ENCODE measurements around the gene ARSB. TPM values are rescaled to one million over a fixed set of nuclear protein-coding genes. Genes with fewer than 3 reads are reported as not detected.

ARSB gene
- total and polyA plus RNA-seq, 9 of the 15 experiments (the other 6 are each of a cell fraction or from before 2014, with no cell fraction given): 0.52 to 4.6 (median 2.4) TPM

DNA sequence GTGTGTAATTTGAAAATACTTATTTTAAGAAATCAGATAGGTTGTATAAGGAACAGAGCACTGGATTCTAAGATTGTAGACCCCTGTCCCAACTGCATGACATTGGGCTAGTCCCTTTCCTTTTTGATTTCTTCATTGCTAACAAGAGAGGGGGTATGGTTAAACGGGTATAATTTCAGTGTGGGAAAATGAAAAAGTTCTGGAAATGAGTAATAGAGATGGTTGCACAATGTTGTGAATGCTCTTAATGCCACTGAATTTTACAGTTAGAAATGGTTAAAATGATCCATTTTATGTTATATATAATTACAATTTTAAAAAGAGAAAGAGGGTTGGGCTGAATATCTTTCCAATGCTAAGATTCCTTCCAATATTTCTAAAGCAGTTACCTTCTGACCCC, 233.2 kb downstream of the ARSB start:
- no peak overlapping the region for H3K9ac ChIP-seq (ENCODE audit: insufficient read depth in 1 of 2, low read depth in 2 of 2, low read length in 2 of 2)
- WGBS (ENCODE audit: insufficient coverage, low coverage, missing lambda C conversion rate): 0% methylated on average over 1 of the region's 1 CpG
- no peak for FAIRE-seq

More for the DNA sequence above, 233.2 kb downstream of the ARSB start:
- DNase-seq (ENCODE audit: extremely low read depth in 1 of 4, low spot score in 3 of 4) (no peak), ATAC-seq (no peak)
- Histone ChIP-seq H3K79me2 (ENCODE audit: control insufficient read depth, insufficient read depth, low read length) (no peaks in the 10 kb centered on the region), H3K4me2 (ENCODE audit: insufficient read depth, low read length) (no peak overlapping the region), H2AFZ (ENCODE audit: low read depth, low read length) (no peak overlapping the region), H3K36me3 (ENCODE audit: control insufficient read depth, insufficient read depth, low read length) (no peaks in the 10 kb centered on the region), H3K27me3 (ENCODE audit: control insufficient read depth in 2 of 2, insufficient read depth in 2 of 2, low read length in 2 of 2) (peaks cover 20 to 34% of the 10 kb centered on the region in 2 experiments), H3K9me3 (replicated peaks; ENCODE audit: control insufficient read depth, insufficient read depth, low read depth, low read length) (no peaks in the 10 kb centered on the region), H3K9me1 (ENCODE audit: control insufficient read depth, insufficient read depth, low read length) (no peaks in the 10 kb centered on the region), H4K20me1 (replicated peaks; ENCODE audit: control insufficient read depth, insufficient read depth, low read length) (no peaks in the 10 kb centered on the region), H3K4me3 (no peak overlapping the region), H3K4me1 (replicated peaks in 1 of 2; ENCODE audit: control insufficient read depth in 2 of 2, insufficient read depth in 2 of 2, low read length in 2 of 2) (no peaks in the 10 kb centered on the region), H3K27ac (ENCODE audit: extremely low read depth, low read depth, low read length) (no peak overlapping the region)
- ChIA-PET POLR2A (no interaction called here), CTCF (ENCODE audit: low intra/inter-chr PET ratio) (no interaction called here)
- in situ Hi-C loops (cut with MboI) (no loop called here), intact Hi-C loops (cut with micrococcal nuclease) (no loop called here)
- no TSS peak for BruUV-seq (replicated peaks)
- TF ChIP-seq ZNF12 (CRISPR knock-in tag; IDR thresholded peaks at IDR 0.05): no peak
- TF ChIP-seq BRF1 (IDR thresholded peaks at IDR 0.05; ENCODE audit: borderline replicate concordance, extremely low read depth, insufficient read length): no peak
- TF ChIP-seq ZFP30 (CRISPR knock-in tag; IDR thresholded peaks at IDR 0.05; ENCODE audit: borderline replicate concordance): no peak
- no peak for TF ChIP-seq CBFA2T2 (conservative IDR thresholded peaks at IDR 0.05)
- TF ChIP-seq FOXA3 (CRISPR knock-in tag; conservative IDR thresholded peaks at IDR 0.05 in 1 of 2, IDR thresholded peaks at IDR 0.05 in 1 of 2): no peak
- TF ChIP-seq CLOCK (CRISPR knock-in tag; IDR thresholded peaks at IDR 0.05; ENCODE audit: borderline replicate concordance): no peak
- no peak for TF ChIP-seq ZNF274 (IDR thresholded peaks at IDR 0.05; ENCODE audit: borderline replicate concordance, low read depth, low read length)
- no peak for TF ChIP-seq MCM7 (IDR thresholded peaks at IDR 0.05)
- TF ChIP-seq SREBF1 (IDR thresholded peaks at IDR 0.05; ENCODE audit: borderline replicate concordance, low read depth, low read length): no peak
- TF ChIP-seq BRF2 (IDR thresholded peaks at IDR 0.05; ENCODE audit: borderline replicate concordance, insufficient read depth, insufficient read length): no peak
- TF ChIP-seq TCFL5 (CRISPR knock-in tag; conservative IDR thresholded peaks at IDR 0.05): no peak
- TF ChIP-seq MCM3 (IDR thresholded peaks at IDR 0.05): no peak
- no peak for TF ChIP-seq BHLHE40 (IDR thresholded peaks at IDR 0.05; ENCODE audit: low read length)
- TF ChIP-seq STAG1 (CRISPR knock-in tag; IDR thresholded peaks at IDR 0.05; ENCODE audit: borderline replicate concordance): no peak
- no peak for TF ChIP-seq HMBOX1 (IDR thresholded peaks at IDR 0.05)
- TF ChIP-seq HDAC1 (IDR thresholded peaks at IDR 0.05): no peak
- no peak for TF ChIP-seq RB1 (IDR thresholded peaks at IDR 0.05; ENCODE audit: low read depth)

Measured in K562 (cell line).